Measurements from ENCODE around the gene LRRC23.
"Not testable (repeated sequence)": the region's sequence is repeated elsewhere in the genome, so short reads cannot be mapped to it uniquely, and the experiment has no call there.

Gene LRRC23

GRCh38 chr12:6873094-6874014, 31.3 kb upstream of the LRRC23 start, which contains the start of gene SPSB2:
Gene SPSB2 (minus strand): TSS chr12:6873303. CDS start chr12:6872901, 402 bp downstream.
- peak; percentile 70 for DNase-seq (ENCODE audit: extremely low read depth, low read depth)
- H3K4me3 ChIP-seq (replicated peaks; ENCODE audit: low read depth, low read length): peak within 1 kb of the TSS; percentile 57
- TF ChIP-seq, protein P1, sequence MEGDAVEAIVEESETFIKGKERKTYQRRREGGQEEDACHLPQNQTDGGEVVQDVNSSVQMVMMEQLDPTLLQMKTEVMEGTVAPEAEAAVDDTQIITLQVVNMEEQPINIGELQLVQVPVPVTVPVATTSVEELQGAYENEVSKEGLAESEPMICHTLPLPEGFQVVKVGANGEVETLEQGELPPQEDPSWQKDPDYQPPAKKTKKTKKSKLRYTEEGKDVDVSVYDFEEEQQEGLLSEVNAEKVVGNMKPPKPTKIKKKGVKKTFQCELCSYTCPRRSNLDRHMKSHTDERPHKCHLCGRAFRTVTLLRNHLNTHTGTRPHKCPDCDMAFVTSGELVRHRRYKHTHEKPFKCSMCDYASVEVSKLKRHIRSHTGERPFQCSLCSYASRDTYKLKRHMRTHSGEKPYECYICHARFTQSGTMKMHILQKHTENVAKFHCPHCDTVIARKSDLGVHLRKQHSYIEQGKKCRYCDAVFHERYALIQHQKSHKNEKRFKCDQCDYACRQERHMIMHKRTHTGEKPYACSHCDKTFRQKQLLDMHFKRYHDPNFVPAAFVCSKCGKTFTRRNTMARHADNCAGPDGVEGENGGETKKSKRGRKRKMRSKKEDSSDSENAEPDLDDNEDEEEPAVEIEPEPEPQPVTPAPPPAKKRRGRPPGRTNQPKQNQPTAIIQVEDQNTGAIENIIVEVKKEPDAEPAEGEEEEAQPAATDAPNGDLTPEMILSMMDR (IDR thresholded peaks at IDR 0.05; ENCODE audit: low read depth, low read length, missing control alignments): no peak

- peak overlapping the region; percentile 57 for H3K4me3 ChIP-seq (replicated peaks; ENCODE audit: low read depth, low read length)
- not testable (repeated sequence) for DNase-seq (ENCODE audit: extremely low read depth, low read depth)
These were observed 30.6 kb upstream of the LRRC23 start for GRCh38 chr12:6874015-6874368.

GRCh38 chr12:6879824-6880223, 24.8 kb upstream of the LRRC23 start:
- not testable (repeated sequence) for H3K4me3 ChIP-seq (replicated peaks; ENCODE audit: low read depth, low read length); DNase-seq (ENCODE audit: extremely low read depth, low read depth)

DNA sequence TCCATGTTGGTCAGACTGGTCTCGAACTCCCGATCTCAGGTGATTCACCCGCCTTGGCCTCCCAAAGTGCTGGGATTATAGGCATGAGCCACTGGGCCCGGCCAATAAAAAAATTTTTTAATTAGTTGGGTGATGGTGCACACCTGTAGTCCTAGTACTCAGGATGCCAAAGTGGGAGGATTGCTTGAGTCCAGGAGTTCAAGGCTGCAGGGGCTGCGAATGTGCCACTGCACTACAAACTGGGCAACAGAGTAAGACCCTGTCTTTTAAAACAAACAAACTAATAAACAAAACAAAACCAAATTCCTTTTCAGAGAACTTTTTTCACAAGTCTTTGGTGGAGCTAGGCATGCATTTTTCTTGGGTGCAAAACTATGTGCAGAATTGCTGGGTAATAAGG, 21.4 kb upstream of the LRRC23 start:
- TF ChIP-seq, protein P1 (IDR thresholded peaks at IDR 0.05; ENCODE audit: low read depth, low read length, missing control alignments): no peak
- no peak for DNase-seq (ENCODE audit: extremely low read depth, low read depth)
- no peak overlapping the region for H3K4me3 ChIP-seq (replicated peaks; ENCODE audit: low read depth, low read length)

DNA sequence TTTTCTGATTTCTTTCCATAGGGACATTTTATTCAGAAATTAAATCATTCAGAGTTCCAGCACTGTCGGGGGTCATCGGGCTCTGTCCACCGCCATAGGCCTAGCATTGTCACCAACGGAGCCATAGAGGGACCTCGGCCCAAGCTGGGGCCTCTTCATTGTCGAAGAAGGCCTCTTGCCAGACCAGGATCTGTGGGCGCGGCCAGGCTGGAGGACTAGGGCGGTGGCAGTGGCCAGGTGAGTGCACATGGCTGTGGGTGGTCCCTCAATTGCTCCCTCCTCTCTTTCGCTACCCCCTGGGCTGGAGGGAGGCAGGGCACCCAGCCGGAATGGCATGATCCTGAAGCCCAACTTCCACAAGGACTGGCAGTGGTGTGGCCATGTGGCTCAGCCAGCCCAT, 20.9 kb upstream of the LRRC23 start:
- TF ChIP-seq, protein P1 (IDR thresholded peaks at IDR 0.05; ENCODE audit: low read depth, low read length, missing control alignments): no peak
- no peak for DNase-seq (ENCODE audit: extremely low read depth, low read depth)
- H3K4me3 ChIP-seq (replicated peaks; ENCODE audit: low read depth, low read length): no peak overlapping the region

- no peak overlapping the region for H3K4me3 ChIP-seq (replicated peaks; ENCODE audit: low read depth, low read length)
- no peak for DNase-seq (ENCODE audit: extremely low read depth, low read depth)
- TF ChIP-seq, protein P1 (IDR thresholded peaks at IDR 0.05; ENCODE audit: low read depth, low read length, missing control alignments): no peak
These were observed 20.1 kb upstream of the LRRC23 start for GRCh38 chr12:6884539-6884938.

GRCh38 chr12:6886206-6886999, 18.2 kb upstream of the LRRC23 start:
- H3K4me3 ChIP-seq (replicated peaks; ENCODE audit: low read depth, low read length); DNase-seq (ENCODE audit: extremely low read depth, low read depth): not testable (repeated sequence)

GRCh38 chr12:6887460-6887859, 17.2 kb upstream of the LRRC23 start:
- H3K4me3 ChIP-seq (replicated peaks; ENCODE audit: low read depth, low read length): no peak overlapping the region
- TF ChIP-seq, protein P1 (IDR thresholded peaks at IDR 0.05; ENCODE audit: low read depth, low read length, missing control alignments): no peak
- no peak for DNase-seq (ENCODE audit: extremely low read depth, low read depth)
